AG04450 (cell line): ENCODE results near the gene CUL7. TPM values are rescaled to one million over a fixed set of nuclear protein-coding genes. Genes with fewer than 3 reads are reported as not detected.

Experiments
- CTCF ChIA-PET: fragments of 300-600, 350-600 bp; formaldehyde crosslinking; extraction: SDS; loops from one replicate; lab custom pipeline; 2022; ENCODE audit warnings: antibody characterized with exemption, inconsistent platforms; lab: Charles Lee
- POLR2A ChIA-PET: fragments of 350-600 bp; formaldehyde crosslinking; extraction: SDS; loops from one replicate; lab custom pipeline; 2021; ENCODE audit warnings: antibody characterized with exemption, inconsistent platforms; lab: Yijun Ruan, JAX
- DNase-seq: peaks from one replicate; pipeline ENCODE4 v3.0.0-alpha.2; 2011; ENCODE audit warnings: low read depth, low spot score
- H3K27ac ChIP-seq: one replicate; pipeline ENCODE4 v1.5.1; 2012; ENCODE audit warnings: low read depth, low read length, control low read depth
- H3K27me3 ChIP-seq: one replicate; pipeline ENCODE4 v1.6.0; 2012; ENCODE audit warnings: low read length; ENCODE audit not compliant: control insufficient read depth, insufficient read depth
- H3K4me3 ChIP-seq: 2 replicates; pipeline ENCODE4 v1.5.1; 2011; ENCODE audit warnings: mild to moderate bottlenecking, low read depth, low read length, control low read depth
- H3K9me3 ChIP-seq: 2 replicates; pipeline ENCODE4 v1.5.1; 2012; ENCODE audit warnings: low read length; ENCODE audit not compliant: control insufficient read depth, insufficient read depth
- CTCF ChIP-seq: IDR thresholded peaks from 2 replicates; pipeline ENCODE4 v1.5.1; 2011; ENCODE audit warnings: low read depth, low read length, control low read depth, inconsistent platforms
- polyA plus RNA-seq: library from polyadenylated mRNA; depleted of rRNA; stranded (reverse); fragments of >200 nt; gene quantifications from 2 replicates; pipeline ENCODE4 v1.2.3, GENCODE V29; 2011; rRNA removed

CUL7 gene
- polyA plus RNA-seq, 1 experiment: 37.5 TPM

GRCh38 chr6:42993445-42993844 lies 60.2 kb downstream of the CUL7 start:
- no peak for DNase-seq
- no peak overlapping the region for H3K27ac ChIP-seq
- ChIA-PET CTCF (no interaction called here), POLR2A (no interaction called here)
- no peaks in the 10 kb centered on the region for H3K27me3 ChIP-seq
- no peaks in the 10 kb centered on the region for H3K9me3 ChIP-seq
- TF ChIP-seq CTCF: no peak
- H3K4me3 ChIP-seq: no peak overlapping the region

DNA sequence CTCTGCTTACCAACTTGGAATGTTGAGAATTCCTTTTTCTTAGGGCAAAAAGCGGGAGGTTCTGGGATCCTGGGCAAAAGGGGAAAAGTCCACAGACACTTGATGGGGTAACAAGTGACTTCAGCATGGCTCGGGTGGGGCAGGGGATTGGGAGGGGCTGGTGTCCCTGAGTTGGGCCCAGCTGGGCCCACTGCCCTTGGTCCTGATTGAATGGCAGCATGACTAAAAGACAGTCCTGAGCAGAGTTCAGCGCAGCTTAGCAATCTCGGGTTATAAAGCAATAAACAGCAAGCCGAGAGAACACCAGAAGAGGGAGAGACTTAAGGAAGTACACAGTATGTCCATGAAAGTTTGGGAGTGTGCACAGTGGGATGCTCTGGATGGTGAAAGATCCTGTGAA lies 63.7 kb downstream of the CUL7 start:
- no peak for TF ChIP-seq CTCF
- ChIA-PET POLR2A (no interaction called here), CTCF (no interaction called here)
- Histone ChIP-seq H3K27ac (no peak overlapping the region), H3K9me3 (no peaks in the 10 kb centered on the region), H3K27me3 (no peaks in the 10 kb centered on the region), H3K4me3 (no peak overlapping the region)
- no peak for DNase-seq

DNA sequence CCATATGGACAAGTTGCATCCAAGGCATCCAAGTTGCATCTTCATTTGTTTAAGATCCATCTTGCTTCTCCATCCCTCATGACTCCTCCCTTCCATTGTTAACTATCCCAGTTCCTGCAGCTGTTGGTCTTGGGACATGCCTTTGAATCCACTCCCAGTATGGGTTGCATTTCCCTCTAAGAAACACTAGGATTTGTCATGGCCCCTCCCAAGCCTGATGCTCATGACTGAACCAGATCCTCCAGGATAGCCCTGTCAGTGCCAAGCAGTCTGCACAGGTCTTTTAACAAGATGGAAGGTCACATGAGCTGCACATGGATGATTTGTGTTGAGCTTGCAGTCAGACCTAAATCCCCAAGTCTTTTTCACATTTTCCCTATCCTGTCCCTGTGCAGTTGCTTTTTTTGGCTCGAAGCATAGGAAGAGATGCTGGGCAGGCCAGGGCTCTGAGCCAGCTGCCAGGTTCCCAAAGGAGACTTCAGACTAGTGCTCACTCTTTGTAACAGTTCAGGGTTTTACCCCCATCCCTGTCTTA lies 65.1 kb downstream of the CUL7 start:
- POLR2A ChIA-PET: interaction anchor here (0.6 kb wide), 1 partner anchor 597 kb away, joined by 8 read pairs; no protein-coding TSS in a partner anchor
- CTCF ChIA-PET: interaction anchor here (1.5 kb wide), 1 partner anchor 87 kb away, joined by 4 read pairs; no protein-coding TSS in a partner anchor
- Histone ChIP-seq H3K27me3 (no peaks in the 10 kb centered on the region), H3K27ac (no peak overlapping the region), H3K9me3 (no peaks in the 10 kb centered on the region), H3K4me3 (no peak overlapping the region)
- no peak for TF ChIP-seq CTCF
- no peak for DNase-seq

Other genes starting within 250 kb of the CUL7 start
- gene RPL7L1, start 174.2 kb downstream of the CUL7 start, polyA plus RNA-seq: 45.0 and 48.5 TPM in 2 replicates
- gene PTCRA, start 137.8 kb downstream of the CUL7 start, polyA plus RNA-seq: not detected in 2 replicates
- 38.4 and 39.2 TPM in 2 replicates for gene CNPY3, start 124.4 kb downstream of the CUL7 start, polyA plus RNA-seq
- gene GNMT, start 93.1 kb downstream of the CUL7 start, polyA plus RNA-seq: 0.07 TPM in 1 of 2 replicates, not detected in the other
- gene PEX6, start 74.7 kb downstream of the CUL7 start, polyA plus RNA-seq: 6.8 and 7.4 TPM in 2 replicates
- gene PPP2R5D, start 69.3 kb downstream of the CUL7 start, polyA plus RNA-seq: 59.5 and 61.5 TPM in 2 replicates
- 86.5 and 97.9 TPM in 2 replicates for gene MEA1, start 39.9 kb downstream of the CUL7 start, polyA plus RNA-seq
- 41.3 and 48.8 TPM in 2 replicates for gene KLHDC3, start 39.6 kb downstream of the CUL7 start, polyA plus RNA-seq
- gene RRP36, start 32.2 kb downstream of the CUL7 start, polyA plus RNA-seq: 50.3 and 54.0 TPM in 2 replicates
- 19.3 and 19.4 TPM in 2 replicates for gene MRPL2, start 5.6 kb upstream of the CUL7 start, polyA plus RNA-seq
- 9.1 and 10.2 TPM in 2 replicates for gene KLC4, start 5.8 kb upstream of the CUL7 start, polyA plus RNA-seq
- gene PTK7, start 22.5 kb upstream of the CUL7 start, polyA plus RNA-seq: 146 and 179 TPM in 2 replicates
- 36.8 and 48.5 TPM in 2 replicates for gene SRF, start 117.4 kb upstream of the CUL7 start, polyA plus RNA-seq
- 11.5 and 11.8 TPM in 2 replicates for gene CUL9, start 128.3 kb upstream of the CUL7 start, polyA plus RNA-seq
- gene DNPH1, start 175.6 kb upstream of the CUL7 start, polyA plus RNA-seq: 36.9 and 42.4 TPM in 2 replicates
- gene TTBK1, start 189.6 kb upstream of the CUL7 start, polyA plus RNA-seq: not detected in 2 replicates
- not detected in 2 replicates for gene SLC22A7, start 244.4 kb upstream of the CUL7 start, polyA plus RNA-seq